GM12878 (cell line): Measurements from ENCODE around the gene ITIH1. TPM values are rescaled to one million over a fixed set of nuclear protein-coding genes. Genes with fewer than 3 reads are reported as not detected.

Experiments used
- ATAC-seq: fragments of 200-7000 bp; cut with Tn5 transposase; 3 replicates; pipeline ENCODE4 v1.9.1; 2020; ENCODE audit warnings: mild to moderate bottlenecking, moderate library complexity
- Bru-seq: library from RNA; stranded (reverse); fragments of 400-500 nt; gene quantifications from one replicate; lab custom pipeline; 2021; lab: Mats Ljungman, UMichigan
- BruChase-seq, 2 experiments: library from RNA; stranded (reverse); fragments of 400-500 nt; gene quantifications; one replicate each; lab custom pipeline; 2021; lab: Mats Ljungman, UMichigan
- BruUV-seq: library from RNA; stranded (reverse); fragments of 400-500 nt; replicated peaks from 2 replicates; lab custom pipeline; 2021; lab: Mats Ljungman, UMichigan
- CTCF ChIA-PET: fragments of 300-600 bp; sonication (Branson Sonifier 250); formaldehyde crosslinking; extraction: SDS; loops from one replicate; lab custom pipeline; 2021; ENCODE audit warnings: inconsistent platforms; lab: Yijun Ruan, JAX
- POLR2A ChIA-PET: fragments of 350-600 bp; formaldehyde crosslinking; extraction: SDS; loops from one replicate; lab custom pipeline; 2021; ENCODE audit warnings: inconsistent platforms; lab: Charles Lee
- RAD21 ChIA-PET: fragments of 300-600 bp; sonication (Branson Sonifier 250); formaldehyde crosslinking; loops from one replicate; lab custom pipeline; 2023; ENCODE audit warnings: antibody characterized with exemption; ENCODE audit not compliant: unreplicated experiment; lab: Charles Lee
- SMC1A ChIA-PET: fragments of 300-600 bp; sonication (Branson Sonifier 250); formaldehyde crosslinking; loops from one replicate; lab custom pipeline; 2023; ENCODE audit not compliant: unreplicated experiment, uncharacterized antibody; lab: Charles Lee
- DNase-seq: peaks from one replicate; pipeline ENCODE4 v3.0.0-alpha.2; 2011; ENCODE audit warnings: low read depth, low spot score
- FAIRE-seq: peaks from 3 replicates; lab custom pipeline; 2011; peaks lifted over from hg19 to GRCh38; lab: Jason Lieb, UNC
- H2AFZ ChIP-seq: 2 replicates; pipeline ENCODE4 v1.6.0; 2011; ENCODE audit warnings: low read depth, low read length, control low read depth; ENCODE audit not compliant: control insufficient read depth
- H3K27ac ChIP-seq: 2 replicates; pipeline ENCODE4 v1.5.1; 2011; ENCODE audit warnings: control low read depth; ENCODE audit not compliant: control insufficient read depth, insufficient read depth
- H3K27me3 ChIP-seq, 2 experiments: replicated peaks in 1 of 2; 2 replicates each; pipeline versions ENCODE4 v1.6.0 to v1.6.1; 2011; ENCODE audit warnings: low read length in 1 of 2; ENCODE audit not compliant: control insufficient read depth in 2 of 2, insufficient read depth in 2 of 2
- H3K36me3 ChIP-seq, 2 experiments: 2 replicates each; pipeline ENCODE4 v1.5.1; 2011; ENCODE audit warnings: low read length in 1 of 2; ENCODE audit not compliant: control insufficient read depth in 2 of 2, insufficient read depth in 2 of 2
- H3K4me1 ChIP-seq: 2 replicates; pipeline ENCODE4 v1.6.1; 2011; ENCODE audit warnings: mild to moderate bottlenecking, low read length, moderate library complexity, mixed read lengths; ENCODE audit not compliant: control insufficient read depth, insufficient read depth
- H3K4me2 ChIP-seq: 2 replicates; pipeline ENCODE4 v1.6.0; 2011; ENCODE audit warnings: control low read depth; ENCODE audit not compliant: control insufficient read depth, insufficient read depth
- H3K4me3 ChIP-seq: fragments of 200-600 bp; sonication (generic); 2 replicates; pipeline ENCODE4 v1.5.1; 2016
- H3K79me2 ChIP-seq: 2 replicates; pipeline ENCODE4 v1.6.0; 2011; ENCODE audit warnings: low read length; ENCODE audit not compliant: control insufficient read depth, insufficient read depth
- H3K9ac ChIP-seq: 2 replicates; pipeline ENCODE4 v1.8.0; 2011; ENCODE audit warnings: low read length, control low read depth, mixed read lengths; ENCODE audit not compliant: control insufficient read depth, insufficient read depth
- H3K9me3 ChIP-seq: replicated peaks from 3 replicates; pipeline ENCODE4 v1.5.1; 2011; ENCODE audit warnings: mild to moderate bottlenecking, low read length; ENCODE audit not compliant: control insufficient read depth, insufficient read depth
- H4K20me1 ChIP-seq: 2 replicates; pipeline ENCODE4 v1.6.0; 2011; ENCODE audit not compliant: control insufficient read depth, insufficient read depth
- BCL11A ChIP-seq: IDR thresholded peaks from 2 replicates; pipeline ENCODE4 v1.6.1; 2011; ENCODE audit warnings: low read depth, low read length
- ETV6 ChIP-seq, 2 experiments: fragments of 450-650 bp in 1 of 2; IDR thresholded peaks in 1 of 2; conservative IDR thresholded peaks in 1 of 2; 2 replicates each; pipeline ENCODE4 v1.6.1; 2014; ENCODE audit warnings: antibody characterized with exemption in 1 of 2, borderline replicate concordance in 1 of 2, low read depth in 1 of 2, mild to moderate bottlenecking in 1 of 2, moderate library complexity in 1 of 2
- MXI1 ChIP-seq: fragments of 150-350 bp; IDR thresholded peaks from 2 replicates; pipeline ENCODE4 v1.6.1; 2011; ENCODE audit warnings: low read depth, mild to moderate bottlenecking, inconsistent platforms, low read length, improper control_type of control experiment
- MYB ChIP-seq: fragments of 150-350 bp; IDR thresholded peaks from 2 replicates; pipeline ENCODE4 v1.6.1; 2014; ENCODE audit warnings: mild to moderate bottlenecking, low read depth, low read length, borderline replicate concordance
- POU2F2 ChIP-seq: IDR thresholded peaks from 3 replicates; pipeline ENCODE4 v1.6.1; 2011; ENCODE audit warnings: low read depth, mild to moderate bottlenecking, low read length, borderline replicate concordance
- PRDM15 ChIP-seq: fragments of 450-650 bp; formaldehyde crosslinking; IDR thresholded peaks from 2 replicates; pipeline ENCODE4 v1.4.0; 2020; ENCODE audit warnings: mild to moderate bottlenecking, moderate library complexity
- RBBP5 ChIP-seq: fragments of 200-600 bp; sonication (generic); conservative IDR thresholded peaks from 2 replicates; pipeline ENCODE4 v1.6.1; 2016
- SIN3A ChIP-seq: IDR thresholded peaks from 2 replicates; pipeline ENCODE4 v1.6.1; 2012; ENCODE audit warnings: low read depth, low read length, improper control_type of control experiment
- SMC3 ChIP-seq: IDR thresholded peaks from 2 replicates; pipeline ENCODE4 v1.6.1; 2011; ENCODE audit warnings: low read length, improper control_type of control experiment, borderline replicate concordance
- SP1 ChIP-seq: IDR thresholded peaks from one replicate; pipeline ENCODE4 v1.6.1; 2011; ENCODE audit warnings: low read depth, low read length
- ZNF207 ChIP-seq: fragments of 450-650 bp; IDR thresholded peaks from 2 replicates; pipeline ENCODE4 v1.6.1; 2014; ENCODE audit warnings: antibody characterized with exemption, mild to moderate bottlenecking, borderline replicate concordance
- WGBS: methylation state at CpG from one replicate; pipeline ENCODE4 v1.1.6; 2016; ENCODE audit warnings: low lambda C conversion rate; ENCODE audit not compliant: insufficient replicate concordance, insufficient coverage; ENCODE audit errors: missing lambda C conversion rate; 5-methylcytosine and 5-hydroxymethylcytosine counted together
- in situ Hi-C: fragments of 300-500 bp; cut with MboI; formaldehyde crosslinking; loops from 9 replicates; pipeline ENCODE4 v1.14.3; 2018; ENCODE audit warnings: mixed read lengths
- intact Hi-C: fragments of 100-400 bp; cut with micrococcal nuclease; formaldehyde crosslinking; loops from one replicate; pipeline ENCODE4 v1.14.2; 2022; ENCODE audit not compliant: unreplicated experiment
- long read RNA-seq, 2 experiments: library from polyadenylated mRNA; unstranded; transcript quantifications; one replicate each; pipeline ENCODE4 v2.0.0, GENCODE V29; 2019 to 2020
- polyA minus RNA-seq, 3 experiments: library from RNA; depleted of rRNA, polyadenylated mRNA; stranded (reverse); fragments of >200 nt; gene quantifications; 2 replicates each; pipeline ENCODE4 v1.2.3, GENCODE V29; 2011
- polyA plus RNA-seq, 11 experiments: library from polyadenylated mRNA; depleted of rRNA in 4 of 11; unstranded in 6 of 11; stranded (reverse) in 5 of 11; fragments of >200 nt; fragmentation: Nextera tagmentation in 4 of 11; fragmentation: Illumina TruSeq in 1 of 11; extraction: Ambion mirVana in 4 of 11; extraction: Trizol in 1 of 11; gene quantifications; 1 replicate in 1 of 11; 2 replicates in 10 of 11; pipeline versions ENCODE4 v1.2.1 to v1.2.3, GENCODE V29; 2011 to 2016; ENCODE audit warnings: inconsistent platforms in 2 of 11, missing spikeins in 2 of 11, low read depth in 1 of 11
- total RNA-seq, 4 experiments: library from RNA; depleted of rRNA in 3 of 4; stranded (reverse); fragments of >200 nt in 3 of 4; fragmentation: Illumina TruSeq in 1 of 4; extraction: Trizol in 1 of 4; gene quantifications; 2 replicates each; pipeline versions ENCODE4 v1.2.1 to v1.2.3, GENCODE V29; 2013 to 2021
- TF ChIP-seq, protein P1 (sequence below): fragments of 450-650 bp; IDR thresholded peaks from 2 replicates; pipeline ENCODE4 v1.6.1; 2017; ENCODE audit warnings: mild to moderate bottlenecking

The ITIH1 gene
- 1.7 and 2.9 TPM in 2 replicates for total RNA-seq (2013; cell fraction: nucleolus; rRNA removed)
- not detected in 2 replicates for total RNA-seq (2014; rRNA removed)
- not detected in 2 replicates for total RNA-seq (2014; rRNA removed; fragmentation: Illumina TruSeq; extraction: Trizol)
- total RNA-seq (2021) = 0.16 and 0.33 TPM in 2 replicates
- polyA plus RNA-seq (2011; ENCODE audit: low read depth) = not detected
- polyA plus RNA-seq (2011; rRNA removed) = 0.30 and 0.64 TPM in 2 replicates
- polyA plus RNA-seq (2011; cell fraction: cytosol; rRNA removed) = 0.27 and 0.53 TPM in 2 replicates
- 2.0 and 5.1 TPM in 2 replicates for polyA plus RNA-seq (2011; cell fraction: nucleus; rRNA removed)
- 0.34 and 0.48 TPM in 2 replicates for polyA plus RNA-seq (2012)
- polyA plus RNA-seq (2014; fragmentation: Illumina TruSeq; extraction: Trizol) = not detected in 2 replicates
- not detected for polyA plus RNA-seq (2014; fragmentation: Nextera tagmentation; extraction: Ambion mirVana)
- polyA plus RNA-seq (2014; rRNA removed) = 0.43 and 0.44 TPM in 2 replicates
- not detected for polyA plus RNA-seq (2016; fragmentation: Nextera tagmentation; extraction: Ambion mirVana)
- polyA minus RNA-seq (2011; rRNA and poly(A)+ RNA removed) = 0.44 and 4.5 TPM in 2 replicates
- not detected in 2 replicates for polyA minus RNA-seq (2011; cell fraction: cytosol; rRNA and poly(A)+ RNA removed)
- polyA minus RNA-seq (2011; cell fraction: nucleus; rRNA and poly(A)+ RNA removed) = 0.29 and 1.6 TPM in 2 replicates
- percentile 33 among the genes with signal in this experiment for Bru-seq, nascent RNA
- percentile 22 among the genes with signal in this experiment for BruChase-seq, experiment 1, labeled RNA remaining after a 6-hour chase
- percentile 25 among the genes with signal in this experiment for BruChase-seq, experiment 2, labeled RNA remaining after a 2-hour chase
- long read RNA-seq, experiment 1 = 0 reads
- long read RNA-seq, experiment 2, partial matches to known transcripts = 0 of 1 reads
- long read RNA-seq, experiment 2, other reads (novel, unspliced or antisense) = 1 of 1 reads

DNA sequence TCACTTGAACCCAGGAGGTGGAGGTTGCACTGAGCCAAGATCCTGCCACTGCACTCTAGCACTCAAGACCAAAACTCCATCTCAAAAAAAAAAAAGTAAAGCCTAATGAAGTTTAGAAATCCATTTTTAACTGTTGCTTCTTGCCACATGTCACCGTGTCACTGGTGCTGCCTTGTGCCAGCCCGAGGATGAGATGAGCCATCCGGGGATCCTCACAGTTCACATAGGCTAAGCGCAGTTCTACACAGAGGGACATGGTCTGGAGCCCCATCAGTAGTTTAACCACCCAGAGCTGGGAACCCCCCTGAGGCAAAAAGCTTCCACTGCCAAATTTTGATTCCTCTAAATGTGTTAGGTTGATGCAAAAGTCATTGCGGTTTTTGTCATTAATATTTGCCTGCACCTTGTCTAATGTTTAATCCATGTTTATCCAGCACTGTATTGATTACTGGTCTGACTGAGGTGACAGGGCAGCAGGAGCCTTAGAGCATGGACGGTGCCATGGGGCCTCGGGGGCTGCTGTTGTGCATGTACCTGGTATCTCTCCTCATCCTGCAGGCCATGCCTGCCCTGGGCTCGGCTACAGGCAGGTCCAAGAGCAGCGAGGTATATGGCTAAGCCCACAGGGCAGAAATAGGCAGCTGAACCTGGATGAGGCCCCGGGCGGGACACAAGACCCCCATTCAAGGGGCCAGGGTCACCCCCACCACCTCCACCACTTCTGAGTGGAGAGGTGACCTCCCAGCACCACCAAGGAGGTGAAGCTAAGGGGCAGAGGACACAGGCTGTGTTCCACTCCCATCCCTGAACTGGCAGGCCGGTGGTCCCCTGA is at the start of gene ITIH1:
TSS of gene ITIH1 (plus strand) at position 473 of the 832 bp plus-strand sequence. CDS start at position 490, 17 bp downstream.
- Histone ChIP-seq H3K4me3 (no peak within 1 kb of the TSS), H2AFZ (no peak within 1 kb of the TSS), H3K4me2 (no peak within 1 kb of the TSS), H3K27me3 (no peaks in the 10 kb centered on the region; a peak in 1 of 4 replicates), H4K20me1 (no peaks in the 10 kb centered on the region), H3K4me1 (peaks cover 11% of the 10 kb centered on the region), H3K36me3 (no peaks in the 10 kb centered on the region), H3K9ac (no peak within 1 kb of the TSS), H3K79me2 (no peaks in the 10 kb centered on the region), H3K9me3 (no peaks in the 10 kb centered on the region), H3K27ac (no peak within 1 kb of the TSS)
- 77% methylated on average over 12 of the region's 12 CpGs for WGBS
- ChIA-PET CTCF (no interaction called here), POLR2A (interaction anchor here (0.7 to 0.8 kb wide), 2 partner anchors 35 to 265 kb away, joined by 3 to 4 read pairs; no protein-coding TSS in a partner anchor), RAD21 (no interaction called here), SMC1A (interaction anchor here (0.9 to 1.1 kb wide), 2 partner anchors 14 to 318 kb away, joined by 3 read pairs; no protein-coding TSS in a partner anchor)
- in situ Hi-C loops (no loop called here), intact Hi-C loops (no loop called here)
- ATAC-seq (no peak), DNase-seq (no peak), FAIRE-seq (no peak)
- BruUV-seq = no TSS peak
- TF ChIP-seq ZNF207 = no peak
- no peak for TF ChIP-seq SMC3
- no peak for TF ChIP-seq RBBP5
- TF ChIP-seq ETV6 (conservative IDR thresholded peaks at IDR 0.05 in 1 of 2, IDR thresholded peaks at IDR 0.05 in 1 of 2; ENCODE audit: borderline replicate concordance in 1 of 2, low read depth in 1 of 2) = no peak
- TF ChIP-seq SIN3A = no peak
- TF ChIP-seq, protein P1, sequence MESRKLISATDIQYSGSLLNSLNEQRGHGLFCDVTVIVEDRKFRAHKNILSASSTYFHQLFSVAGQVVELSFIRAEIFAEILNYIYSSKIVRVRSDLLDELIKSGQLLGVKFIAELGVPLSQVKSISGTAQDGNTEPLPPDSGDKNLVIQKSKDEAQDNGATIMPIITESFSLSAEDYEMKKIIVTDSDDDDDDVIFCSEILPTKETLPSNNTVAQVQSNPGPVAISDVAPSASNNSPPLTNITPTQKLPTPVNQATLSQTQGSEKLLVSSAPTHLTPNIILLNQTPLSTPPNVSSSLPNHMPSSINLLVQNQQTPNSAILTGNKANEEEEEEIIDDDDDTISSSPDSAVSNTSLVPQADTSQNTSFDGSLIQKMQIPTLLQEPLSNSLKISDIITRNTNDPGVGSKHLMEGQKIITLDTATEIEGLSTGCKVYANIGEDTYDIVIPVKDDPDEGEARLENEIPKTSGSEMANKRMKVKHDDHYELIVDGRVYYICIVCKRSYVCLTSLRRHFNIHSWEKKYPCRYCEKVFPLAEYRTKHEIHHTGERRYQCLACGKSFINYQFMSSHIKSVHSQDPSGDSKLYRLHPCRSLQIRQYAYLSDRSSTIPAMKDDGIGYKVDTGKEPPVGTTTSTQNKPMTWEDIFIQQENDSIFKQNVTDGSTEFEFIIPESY = no peak
- no peak for TF ChIP-seq BCL11A
- no peak for TF ChIP-seq MXI1
- no peak for TF ChIP-seq POU2F2
- no peak for TF ChIP-seq SP1
- no peak for TF ChIP-seq PRDM15
- TF ChIP-seq MYB = no peak
